Stromal cell of bone marrow (primary cell): ENCODE measurements around the gene FRAS1.
"Not testable (repeated sequence)": the region's sequence is repeated elsewhere in the genome, so short reads cannot be mapped to it uniquely, and the experiment has no call there.

Source experiments
- DNase-seq: peaks from one replicate; pipeline ENCODE4 v3.0.0-alpha.2; 2012; ENCODE audit warnings: low read depth

Gene FRAS1, protein sequence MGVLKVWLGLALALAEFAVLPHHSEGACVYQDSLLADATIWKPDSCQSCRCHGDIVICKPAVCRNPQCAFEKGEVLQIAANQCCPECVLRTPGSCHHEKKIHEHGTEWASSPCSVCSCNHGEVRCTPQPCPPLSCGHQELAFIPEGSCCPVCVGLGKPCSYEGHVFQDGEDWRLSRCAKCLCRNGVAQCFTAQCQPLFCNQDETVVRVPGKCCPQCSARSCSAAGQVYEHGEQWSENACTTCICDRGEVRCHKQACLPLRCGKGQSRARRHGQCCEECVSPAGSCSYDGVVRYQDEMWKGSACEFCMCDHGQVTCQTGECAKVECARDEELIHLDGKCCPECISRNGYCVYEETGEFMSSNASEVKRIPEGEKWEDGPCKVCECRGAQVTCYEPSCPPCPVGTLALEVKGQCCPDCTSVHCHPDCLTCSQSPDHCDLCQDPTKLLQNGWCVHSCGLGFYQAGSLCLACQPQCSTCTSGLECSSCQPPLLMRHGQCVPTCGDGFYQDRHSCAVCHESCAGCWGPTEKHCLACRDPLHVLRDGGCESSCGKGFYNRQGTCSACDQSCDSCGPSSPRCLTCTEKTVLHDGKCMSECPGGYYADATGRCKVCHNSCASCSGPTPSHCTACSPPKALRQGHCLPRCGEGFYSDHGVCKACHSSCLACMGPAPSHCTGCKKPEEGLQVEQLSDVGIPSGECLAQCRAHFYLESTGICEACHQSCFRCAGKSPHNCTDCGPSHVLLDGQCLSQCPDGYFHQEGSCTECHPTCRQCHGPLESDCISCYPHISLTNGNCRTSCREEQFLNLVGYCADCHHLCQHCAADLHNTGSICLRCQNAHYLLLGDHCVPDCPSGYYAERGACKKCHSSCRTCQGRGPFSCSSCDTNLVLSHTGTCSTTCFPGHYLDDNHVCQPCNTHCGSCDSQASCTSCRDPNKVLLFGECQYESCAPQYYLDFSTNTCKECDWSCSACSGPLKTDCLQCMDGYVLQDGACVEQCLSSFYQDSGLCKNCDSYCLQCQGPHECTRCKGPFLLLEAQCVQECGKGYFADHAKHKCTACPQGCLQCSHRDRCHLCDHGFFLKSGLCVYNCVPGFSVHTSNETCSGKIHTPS (N-terminal part only)

DNA sequence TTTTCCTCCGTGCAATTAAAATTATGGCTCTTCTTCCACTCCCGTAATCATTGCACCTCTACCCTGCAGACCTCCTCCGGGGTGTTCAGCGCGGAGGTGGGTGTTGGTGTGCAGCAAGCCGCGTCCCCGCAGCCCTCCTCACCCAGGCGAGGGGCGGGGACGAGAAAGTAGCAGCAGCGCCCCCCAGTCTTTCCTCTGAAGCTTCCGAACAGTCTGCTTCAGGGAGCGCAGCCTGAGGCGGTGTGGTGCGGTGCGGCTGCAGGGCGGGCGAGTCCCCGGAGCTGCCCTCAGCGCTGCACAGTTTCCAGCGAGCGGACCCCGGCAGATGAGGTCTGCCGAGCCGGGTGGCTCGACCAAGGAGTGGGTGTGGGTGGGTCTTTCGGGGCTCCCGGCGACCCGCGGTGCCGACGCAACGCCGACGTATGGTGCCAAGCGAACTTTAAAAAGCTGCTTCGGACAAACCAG, at the start of gene FRAS1:
Gene FRAS1 (plus strand): TSS at position 189 of the 465 bp plus-strand sequence. CDS start 687 bp downstream, outside the sequence.
- DNase-seq: no peak

DNA sequence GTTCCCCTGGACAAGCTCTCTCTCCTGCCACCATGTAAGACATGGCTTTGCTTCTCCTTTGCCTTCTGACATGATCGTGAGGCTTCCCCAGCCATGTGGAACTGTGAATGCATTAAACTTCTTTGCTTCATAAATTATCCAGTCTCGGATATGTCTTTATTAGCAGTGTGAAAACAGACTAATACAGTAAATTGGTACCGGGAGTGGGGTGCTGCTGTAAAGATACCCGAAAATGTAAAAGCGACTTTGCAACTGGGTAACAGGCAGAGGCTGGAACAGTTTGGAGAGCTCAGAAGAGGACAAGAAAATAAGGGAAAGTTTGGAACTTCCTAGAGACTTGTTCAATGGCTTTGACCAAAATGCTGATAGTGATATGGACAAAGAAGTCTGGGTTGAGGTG, 46.1 kb upstream of the FRAS1 start:
- not testable (repeated sequence) for DNase-seq

DNA sequence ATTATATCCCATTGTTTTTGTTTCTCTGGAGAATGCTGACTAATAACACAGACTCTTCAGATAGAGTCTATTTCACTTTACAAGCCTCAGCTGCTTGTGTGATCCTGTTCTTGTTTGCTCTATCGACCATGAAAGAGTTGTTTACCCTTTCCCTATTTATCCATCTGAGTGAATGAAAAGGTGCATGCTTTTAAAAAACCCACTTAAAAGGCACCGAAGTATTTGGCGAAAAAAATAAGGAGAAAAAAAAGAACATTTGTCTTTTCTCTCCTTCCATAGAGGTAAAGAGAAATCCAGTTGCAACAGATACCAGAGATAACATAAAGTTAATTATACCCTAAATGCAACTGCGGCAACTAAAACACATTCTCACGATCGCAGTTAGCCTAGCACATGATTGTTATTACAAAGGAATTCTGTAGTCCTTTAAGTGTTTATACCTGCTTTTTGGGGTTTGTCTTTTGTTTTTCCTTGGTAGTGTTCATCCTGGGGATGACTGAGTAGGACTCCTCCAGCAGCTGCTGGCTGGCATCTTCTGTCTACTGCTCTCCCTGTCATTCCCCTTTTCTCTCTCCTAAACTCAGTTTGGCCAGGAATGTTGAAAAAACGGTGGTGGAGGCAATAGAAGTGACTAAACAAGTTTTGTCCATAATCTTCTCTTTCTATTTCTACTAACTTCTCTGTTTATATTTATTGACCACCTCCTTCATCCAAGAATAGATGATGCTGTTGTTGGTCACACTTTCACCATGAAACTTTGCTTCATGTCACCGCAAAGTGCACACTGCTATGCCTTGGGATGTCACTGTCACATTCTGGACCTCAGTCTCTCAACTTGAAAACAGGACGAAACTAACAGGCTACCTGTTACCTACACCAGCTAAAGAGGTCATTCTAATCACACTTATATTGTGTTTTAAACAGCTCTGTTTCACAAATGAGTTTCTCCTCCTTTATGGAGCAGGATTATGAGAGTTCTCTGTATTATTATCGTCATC, 41.9 kb upstream of the FRAS1 start:
- no peak for DNase-seq

DNA sequence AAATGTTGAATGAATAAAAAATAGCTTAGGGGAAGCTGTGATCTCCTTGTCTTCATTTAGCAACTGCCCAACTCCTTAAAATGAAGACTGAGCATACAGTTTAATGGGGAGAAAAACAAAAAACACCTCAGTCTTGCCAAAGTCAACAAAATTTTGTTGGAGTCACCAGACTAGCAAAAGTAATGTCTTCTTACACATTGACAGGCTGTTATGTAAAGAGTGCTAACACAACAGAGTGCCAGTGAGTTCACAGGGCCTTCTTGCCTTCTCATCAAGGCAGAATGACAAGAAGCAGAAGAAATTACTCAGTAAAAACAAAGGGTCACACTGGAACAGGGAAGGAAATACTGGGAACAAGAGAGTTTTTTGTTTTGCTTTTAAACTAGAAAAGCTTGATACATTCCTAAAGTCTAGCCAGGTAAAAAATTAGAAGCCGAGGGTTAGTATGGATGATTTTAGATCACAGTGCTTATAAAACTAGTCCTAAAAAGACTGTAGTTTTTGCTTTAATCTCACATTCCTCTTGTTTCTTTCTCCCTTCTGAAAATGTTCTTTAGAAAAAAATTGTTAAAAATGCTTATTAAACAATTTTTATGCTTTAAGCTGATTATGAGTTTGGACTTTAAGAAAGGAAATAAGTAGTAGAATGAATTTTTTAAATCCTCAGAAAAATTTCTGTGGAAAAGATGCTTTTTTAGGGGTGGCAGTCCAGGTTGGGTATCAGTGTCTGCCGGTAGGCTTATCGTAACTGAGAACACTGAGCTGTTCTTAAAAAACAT, 38.7 kb upstream of the FRAS1 start:
- no peak for DNase-seq

DNA sequence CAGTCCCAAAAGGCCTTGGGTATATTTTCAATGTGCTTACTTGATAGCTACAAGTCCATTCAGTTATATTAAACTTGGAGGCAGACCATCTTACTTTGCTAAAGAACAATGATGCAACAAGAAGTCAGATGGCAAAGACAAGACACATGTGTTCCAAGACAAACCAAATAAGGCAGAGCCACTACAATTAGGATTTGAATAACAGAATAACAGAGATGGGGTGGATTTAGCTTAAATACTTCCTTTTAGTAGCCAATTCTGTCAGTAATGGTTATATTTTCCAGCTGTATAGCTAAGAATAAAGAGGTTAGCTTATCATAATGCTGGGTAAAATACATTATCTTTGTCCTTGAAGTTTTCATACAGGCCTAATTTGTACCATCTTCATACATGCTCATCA, 37.7 kb upstream of the FRAS1 start:
- DNase-seq: no peak

DNA sequence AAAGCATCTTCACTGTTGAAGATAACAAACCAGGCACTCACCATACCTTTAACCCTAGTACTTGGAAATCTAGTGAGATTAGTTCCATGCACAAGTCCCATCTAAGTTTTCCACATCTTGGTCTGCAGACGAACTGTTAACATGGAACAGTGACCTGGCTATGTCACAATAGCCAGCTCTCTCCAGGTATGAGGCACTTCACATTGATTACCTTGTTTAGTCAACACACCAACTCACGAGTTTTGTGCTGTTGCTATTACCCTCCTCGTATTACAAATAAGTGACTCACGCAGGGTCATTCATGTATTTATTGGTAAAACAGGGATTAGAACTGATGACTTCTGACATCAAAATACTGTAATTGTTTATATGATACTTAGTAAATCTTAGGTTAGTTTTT, 36.4 kb upstream of the FRAS1 start:
- no peak for DNase-seq

DNA sequence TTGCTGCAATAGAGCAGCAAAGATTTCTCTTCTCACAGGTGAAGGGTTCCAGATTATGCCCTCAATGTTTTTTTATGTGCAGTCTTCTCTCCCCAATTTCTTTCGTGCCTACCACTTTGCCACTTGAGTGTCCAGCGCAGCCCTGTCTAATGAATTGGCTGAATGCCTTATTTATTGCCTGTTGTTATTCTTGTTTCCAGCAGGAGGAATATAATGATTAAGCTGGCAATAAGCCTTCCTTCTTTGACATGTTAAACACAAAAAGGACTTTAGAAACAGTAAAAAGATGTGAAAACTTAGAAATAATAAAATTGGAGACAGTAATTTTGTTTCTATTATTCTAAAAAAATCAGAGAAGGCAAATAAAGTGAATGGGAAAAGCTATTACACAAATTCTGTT, 34.6 kb upstream of the FRAS1 start:
- DNase-seq: no peak

DNA sequence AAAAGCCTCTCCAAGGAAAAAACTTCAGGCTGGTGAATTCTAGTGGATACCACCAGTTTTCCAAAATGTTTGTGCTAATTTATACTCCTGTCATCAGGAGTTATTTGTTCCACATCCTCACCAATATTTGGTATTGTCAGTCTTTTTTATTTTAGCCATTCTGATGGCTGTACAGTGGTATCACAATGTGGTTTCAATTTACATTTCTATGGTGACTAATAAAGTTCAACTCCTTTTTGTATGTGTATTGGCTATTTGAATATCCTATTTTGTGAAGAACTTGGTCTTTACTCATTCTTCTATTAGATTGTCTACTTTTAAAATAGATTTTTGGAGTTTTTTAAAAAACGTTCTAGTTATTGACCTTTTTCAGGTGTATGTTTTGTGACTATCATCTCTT, 33.0 kb upstream of the FRAS1 start:
- DNase-seq: no peak

DNA sequence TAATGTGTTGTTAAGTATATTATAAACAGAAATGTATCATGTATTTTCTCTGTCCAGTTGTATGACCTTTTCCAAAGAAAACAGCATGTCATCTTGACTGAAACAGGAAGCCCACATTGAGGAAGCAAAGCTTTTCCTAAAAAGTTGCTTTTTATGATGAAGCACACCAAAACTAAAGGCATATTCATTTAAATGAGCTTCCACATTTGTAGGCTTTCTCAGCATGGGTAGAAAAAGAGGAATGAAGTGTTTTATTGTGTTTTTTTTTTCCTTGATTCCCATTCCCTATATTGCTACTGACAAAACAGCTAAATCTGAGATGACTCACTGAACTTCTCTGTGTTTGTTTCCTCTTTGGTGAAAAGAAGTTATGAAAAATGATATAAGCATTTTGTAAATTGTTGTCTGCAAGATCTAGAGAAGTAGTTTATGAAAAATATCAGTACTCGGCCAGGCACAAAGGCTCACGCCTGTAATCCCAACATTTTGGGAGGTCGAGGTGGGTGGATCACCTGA, 32.5 kb upstream of the FRAS1 start:
- no peak for DNase-seq

DNA sequence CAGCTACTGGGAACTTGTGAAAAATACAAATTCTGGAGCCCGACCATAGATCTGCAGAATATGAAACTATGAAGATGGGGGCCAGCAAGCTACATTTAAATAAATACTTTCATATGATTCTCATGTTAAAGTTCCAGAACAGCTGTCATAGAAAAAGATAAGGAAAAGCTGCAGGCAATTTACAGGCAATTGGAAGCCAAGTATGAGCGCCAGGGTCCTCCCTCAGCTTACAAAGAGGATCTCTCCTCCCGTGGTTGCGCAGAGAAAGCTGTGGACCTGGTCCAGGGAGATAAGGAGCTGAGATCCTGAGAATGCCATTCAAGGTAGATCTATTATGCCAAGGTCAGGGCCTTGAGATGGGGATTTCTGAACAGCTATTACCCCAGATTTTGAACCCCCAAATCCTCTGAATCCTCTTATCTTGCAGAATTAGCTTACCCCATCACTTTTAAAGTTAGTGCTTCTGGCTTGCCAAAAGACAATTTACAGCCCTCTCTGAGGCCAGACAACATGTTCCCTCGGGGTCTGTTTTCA, 25.6 kb upstream of the FRAS1 start:
- DNase-seq: no peak

DNA sequence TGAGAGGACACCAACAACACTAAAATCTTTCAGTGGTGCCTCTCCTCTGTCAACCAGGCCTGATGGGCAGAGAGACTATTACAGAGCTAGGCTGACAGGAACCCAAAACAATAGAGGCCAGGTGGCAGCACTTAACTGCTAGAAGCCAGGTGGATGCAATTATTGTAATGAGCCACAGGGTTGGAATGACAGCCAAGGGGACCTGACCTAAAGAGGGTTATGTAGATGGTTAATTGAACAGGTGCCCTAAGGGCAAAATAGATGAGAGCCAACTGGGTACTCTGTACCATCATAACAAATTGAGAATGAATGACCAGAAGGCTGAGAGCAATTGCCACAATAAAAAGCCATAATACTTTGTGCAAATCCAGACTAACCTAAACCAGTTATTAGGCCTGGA, 24.7 kb upstream of the FRAS1 start:
- DNase-seq: no peak

DNA sequence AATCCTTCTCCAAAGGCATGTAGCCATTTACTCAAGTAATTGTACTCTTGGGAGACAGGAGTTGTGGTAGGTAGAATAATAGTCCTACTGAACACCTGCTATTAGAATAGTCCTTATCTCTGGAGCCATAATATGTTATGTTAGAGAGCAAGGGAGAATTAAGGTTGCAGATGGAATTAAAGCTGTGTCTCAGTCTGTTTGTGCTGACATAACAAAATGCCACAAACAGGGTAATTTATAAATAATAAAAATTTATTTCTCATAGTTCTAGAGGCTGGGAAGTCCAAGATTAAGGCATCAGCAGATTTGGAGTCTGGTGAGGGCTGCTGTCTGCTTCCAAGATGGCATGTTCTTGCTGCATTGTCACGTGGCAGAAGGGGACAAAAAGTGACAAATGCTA, 24.2 kb upstream of the FRAS1 start:
- no peak for DNase-seq

DNA sequence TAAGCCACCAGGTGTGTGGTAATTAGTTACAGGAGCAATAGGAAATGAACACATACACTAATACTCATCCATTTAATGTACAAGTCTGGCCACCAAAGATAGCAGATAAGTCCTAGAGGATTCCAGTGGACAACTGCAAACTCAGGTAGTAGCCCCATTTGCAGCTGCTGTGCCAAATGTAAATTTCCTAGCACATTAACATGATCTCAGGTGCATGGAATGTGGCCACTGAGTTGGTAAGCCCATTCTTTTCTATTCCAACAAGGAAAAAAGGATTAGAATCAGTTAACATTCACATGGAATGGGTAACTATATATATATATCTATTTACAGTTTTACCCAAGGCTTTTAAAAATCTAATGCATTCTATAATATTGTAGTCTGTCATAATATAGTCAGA, 23.3 kb upstream of the FRAS1 start:
- no peak for DNase-seq

DNA sequence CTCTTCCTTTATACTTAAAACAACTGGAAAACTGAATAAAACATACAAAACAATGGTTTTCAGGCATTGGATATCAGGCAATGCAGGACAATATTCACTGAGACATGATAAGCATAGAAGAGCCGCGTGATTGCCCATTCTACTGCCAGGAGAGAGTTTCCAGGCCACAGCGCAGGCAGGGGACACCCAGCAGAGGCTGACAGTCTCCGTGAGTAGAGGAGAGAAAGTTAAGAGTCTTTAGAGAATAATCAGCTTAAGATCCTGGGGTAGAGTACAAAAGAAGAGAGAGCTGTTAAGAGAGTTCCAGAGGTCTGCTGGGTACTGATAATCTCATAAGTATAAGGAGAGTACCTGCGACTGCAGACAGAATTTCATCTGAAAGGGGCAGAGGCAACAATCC, 18.4 kb upstream of the FRAS1 start:
- no peak for DNase-seq

DNA sequence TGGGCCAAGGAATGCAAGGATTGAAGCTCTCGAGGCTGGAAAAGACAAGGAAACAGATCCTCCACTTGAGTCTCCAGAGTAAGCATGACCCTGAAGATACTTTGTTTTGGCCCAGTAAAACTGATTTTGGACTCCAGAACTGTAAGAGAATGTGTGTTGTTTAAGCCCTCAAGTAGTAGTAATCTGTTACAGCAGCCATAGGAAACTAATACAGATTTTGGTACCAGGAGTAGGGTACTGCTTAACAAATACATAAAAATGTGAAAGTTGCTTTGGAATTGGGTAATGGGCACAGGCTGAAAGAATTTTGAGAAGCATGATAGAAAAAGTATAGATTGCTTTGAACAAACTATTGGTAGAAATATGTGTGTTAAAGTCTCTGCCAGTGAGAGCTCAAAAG, 17.4 kb upstream of the FRAS1 start:
- no peak for DNase-seq

DNA sequence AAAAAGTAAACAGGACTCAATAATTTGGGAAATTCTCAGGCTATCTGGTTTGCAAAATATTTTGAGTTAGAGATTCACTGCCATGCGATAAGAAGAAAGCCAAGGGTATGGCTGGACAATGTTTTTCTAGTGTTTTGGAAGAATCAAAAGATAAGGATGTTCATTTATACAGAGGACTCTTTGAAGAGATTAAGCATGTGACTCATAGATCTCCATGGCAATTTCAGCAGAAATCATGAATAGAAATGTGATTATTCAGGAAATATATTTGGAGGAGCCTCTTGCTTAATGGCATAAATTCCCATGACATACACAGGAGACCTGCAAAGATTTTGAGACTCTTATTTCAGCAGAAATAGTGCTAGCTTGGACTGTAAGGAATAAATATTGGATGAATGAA, 16.7 kb upstream of the FRAS1 start:
- DNase-seq: no peak

DNA sequence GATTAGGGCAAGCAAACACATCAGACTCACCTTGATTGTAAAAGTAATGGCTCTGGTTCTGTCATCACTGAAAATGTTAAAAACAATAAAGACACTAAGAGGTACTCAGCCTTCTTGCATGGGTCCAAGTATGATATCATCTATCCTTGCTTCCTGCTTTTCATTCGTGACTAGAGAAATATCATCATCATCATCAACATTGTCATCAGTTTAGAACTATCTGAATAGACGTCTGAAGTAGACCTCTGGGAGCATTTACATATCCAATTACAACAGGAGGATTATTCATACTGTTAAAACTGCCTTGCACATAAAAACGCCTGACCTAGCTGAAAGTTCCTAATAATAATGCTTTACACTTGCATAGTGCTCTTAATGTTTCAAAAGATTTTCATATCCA, 9.8 kb upstream of the FRAS1 start:
- DNase-seq: no peak

DNA sequence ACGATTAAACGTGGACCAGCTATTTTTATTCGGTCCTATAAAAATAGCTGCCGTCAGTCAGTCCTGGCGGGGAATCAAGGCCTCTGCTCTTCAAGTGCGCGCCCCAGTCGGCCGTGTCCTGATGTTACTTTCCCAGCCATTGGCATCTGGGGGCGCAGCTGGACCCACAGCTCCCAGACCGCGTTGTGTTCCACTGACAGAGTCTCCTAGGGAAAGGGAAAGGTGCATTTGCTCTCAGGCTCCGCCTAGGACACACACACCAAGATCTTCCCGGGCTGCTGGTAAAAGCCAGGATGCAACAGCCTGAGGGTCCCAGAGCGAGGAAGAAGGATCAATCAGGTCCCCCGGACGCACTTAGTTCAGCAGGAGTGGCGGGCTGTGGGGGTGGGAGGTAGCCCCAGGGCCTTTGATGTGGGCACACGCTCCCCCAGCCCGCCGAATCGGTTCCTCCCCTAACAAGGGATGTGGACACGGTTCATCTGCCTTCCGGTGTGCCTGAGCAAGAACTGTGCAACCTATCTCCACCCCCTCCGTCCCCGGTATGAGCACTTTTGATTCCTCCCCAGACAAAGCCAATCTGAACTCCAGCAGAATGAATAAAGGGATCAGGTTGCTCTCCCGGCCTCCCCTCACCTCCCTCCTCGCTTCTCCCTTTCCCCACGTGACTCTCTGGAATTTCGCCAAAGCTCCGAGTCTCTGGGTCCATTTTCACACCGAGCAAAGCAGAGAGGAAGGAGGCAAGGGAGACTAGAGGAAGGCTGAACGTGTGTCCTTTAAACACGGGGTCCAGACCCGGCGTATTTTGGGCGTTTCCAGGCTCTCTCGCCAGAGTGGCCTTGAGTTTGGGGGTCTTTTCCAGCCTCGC, 626 bp upstream of the FRAS1 start:
- DNase-seq: peak; percentile 28
